ENCODE measurements around the gene ADAM19.

The ADAM19 gene

GRCh38 chr5:157581901-157582300, 6.3 kb upstream of the ADAM19 start:
- H3K27ac ChIP-seq = no peak overlapping the region
- TF ChIP-seq Cebpa-rat (IDR thresholded peaks at IDR 0.05) = no peak
- no peaks in the 10 kb centered on the region for H4K20me1 ChIP-seq
- no peaks in the 10 kb centered on the region; the same call in 1 of the 2 replicates for H3K9me3 ChIP-seq
- H3K36me3 ChIP-seq = no peaks in the 10 kb centered on the region
- no peak overlapping the region for H3K9ac ChIP-seq
- no peaks in the 10 kb centered on the region for H3K27me3 ChIP-seq
- no peak overlapping the region for H3K4me3 ChIP-seq
- H3K4me2 ChIP-seq = no peak overlapping the region
- peaks cover 10% of the 10 kb centered on the region for H3K4me1 ChIP-seq

GRCh38 chr5:157578079-157578780, 2.7 kb upstream of the ADAM19 start:
- Histone ChIP-seq H4K20me1 (no peaks in the 10 kb centered on the region), H3K9ac (no peak overlapping the region), H3K36me3 (no peaks in the 10 kb centered on the region), H3K4me1 (peaks cover 21% of the 10 kb centered on the region), H3K4me3 (no peak overlapping the region), H3K9me3 (no peaks in the 10 kb centered on the region), H3K27me3 (peaks cover 16% of the 10 kb centered on the region), H3K27ac (no peak overlapping the region), H3K4me2 (no peak overlapping the region)
- no peak for TF ChIP-seq Cebpa-rat (IDR thresholded peaks at IDR 0.05)

GRCh38 chr5:157576678-157577077, 1.1 kb upstream of the ADAM19 start:
- Histone ChIP-seq H3K4me3 (no peak overlapping the region), H3K27me3 (peaks cover 16% of the 10 kb centered on the region), H4K20me1 (no peaks in the 10 kb centered on the region), H3K27ac (no peak overlapping the region), H3K9ac (no peak overlapping the region), H3K9me3 (no peaks in the 10 kb centered on the region), H3K36me3 (no peaks in the 10 kb centered on the region), H3K4me2 (peak overlapping the region; percentile 86; the same call in 1 of the 2 replicates), H3K4me1 (peaks cover 27% of the 10 kb centered on the region)
- TF ChIP-seq Cebpa-rat (IDR thresholded peaks at IDR 0.05) = no peak

- H4K20me1 ChIP-seq = no peaks in the 10 kb centered on the region
- peaks cover 38% of the 10 kb centered on the region for H3K4me1 ChIP-seq
- H3K9ac ChIP-seq = peak overlapping the region; percentile 64
- H3K9me3 ChIP-seq = no peaks in the 10 kb centered on the region
- peak overlapping the region; percentile 86 for H3K4me2 ChIP-seq
- peak overlapping the region; percentile 87 for H3K4me3 ChIP-seq
- H3K36me3 ChIP-seq = no peaks in the 10 kb centered on the region
- no peak for TF ChIP-seq Cebpa-rat (IDR thresholded peaks at IDR 0.05)
- peaks cover 16% of the 10 kb centered on the region for H3K27me3 ChIP-seq
- H3K27ac ChIP-seq = peak overlapping the region; percentile 55; the same call in 1 of the 2 replicates
Observed at GRCh38 chr5:157574456-157575380, 857 bp downstream of the ADAM19 start.

GRCh38 chr5:157571357-157571827, 4.2 kb downstream of the ADAM19 start:
- Histone ChIP-seq H4K20me1 (no peaks in the 10 kb centered on the region), H3K27ac (no peak overlapping the region), H3K4me2 (peak overlapping the region; percentile 37), H3K4me3 (no peak overlapping the region), H3K9ac (no peak overlapping the region), H3K27me3 (peaks cover 16% of the 10 kb centered on the region), H3K4me1 (peaks cover 34% of the 10 kb centered on the region), H3K9me3 (no peaks in the 10 kb centered on the region), H3K36me3 (no peaks in the 10 kb centered on the region)
- no peak for TF ChIP-seq Cebpa-rat (IDR thresholded peaks at IDR 0.05)

- Histone ChIP-seq H3K4me3 (no peak overlapping the region), H3K4me1 (peaks cover 27% of the 10 kb centered on the region), H3K36me3 (no peaks in the 10 kb centered on the region), H3K27me3 (peaks cover 16% of the 10 kb centered on the region), H4K20me1 (no peaks in the 10 kb centered on the region), H3K4me2 (0 out of 2 replicates have a peak overlapping the region, but pooled peaks have one; percentile 37), H3K9ac (no peak overlapping the region), H3K27ac (no peak overlapping the region), H3K9me3 (no peaks in the 10 kb centered on the region)
- TF ChIP-seq Cebpa-rat (IDR thresholded peaks at IDR 0.05) = no peak
Observed at GRCh38 chr5:157570531-157571200, 4.9 kb downstream of the ADAM19 start.

GRCh38 chr5:157568720-157569119, 6.9 kb downstream of the ADAM19 start:
- Histone ChIP-seq H3K4me3 (no peak overlapping the region), H4K20me1 (no peaks in the 10 kb centered on the region), H3K9ac (no peak overlapping the region), H3K36me3 (peaks cover 7% of the 10 kb centered on the region; the same call in 1 of the 2 replicates), H3K4me2 (no peak overlapping the region), H3K4me1 (peaks cover 20% of the 10 kb centered on the region), H3K27ac (no peak overlapping the region), H3K27me3 (no peaks in the 10 kb centered on the region; the same call in 1 of the 2 replicates), H3K9me3 (no peaks in the 10 kb centered on the region)
- TF ChIP-seq Cebpa-rat (IDR thresholded peaks at IDR 0.05) = no peak

GRCh38 chr5:157568222-157568621, 7.4 kb downstream of the ADAM19 start:
- H4K20me1 ChIP-seq = no peaks in the 10 kb centered on the region
- peaks cover 22% of the 10 kb centered on the region for H3K4me1 ChIP-seq
- peaks cover 12% of the 10 kb centered on the region; the same call in 1 of the 2 replicates for H3K36me3 ChIP-seq
- H3K27me3 ChIP-seq = no peaks in the 10 kb centered on the region
- no peak overlapping the region for H3K27ac ChIP-seq
- H3K4me2 ChIP-seq = no peak overlapping the region
- H3K4me3 ChIP-seq = no peak overlapping the region
- H3K9ac ChIP-seq = no peak overlapping the region
- no peak for TF ChIP-seq Cebpa-rat (IDR thresholded peaks at IDR 0.05)
- H3K9me3 ChIP-seq = no peaks in the 10 kb centered on the region

- H3K27ac ChIP-seq = no peak overlapping the region
- H3K4me1 ChIP-seq = peaks cover 26% of the 10 kb centered on the region
- H3K27me3 ChIP-seq = no peaks in the 10 kb centered on the region
- H4K20me1 ChIP-seq = no peaks in the 10 kb centered on the region
- no peak overlapping the region for H3K4me3 ChIP-seq
- TF ChIP-seq Cebpa-rat (IDR thresholded peaks at IDR 0.05) = no peak
- no peaks in the 10 kb centered on the region for H3K9me3 ChIP-seq
- peaks cover 14% of the 10 kb centered on the region; the same call in 1 of the 2 replicates for H3K36me3 ChIP-seq
- no peak overlapping the region for H3K9ac ChIP-seq
- no peak overlapping the region for H3K4me2 ChIP-seq
Observed at GRCh38 chr5:157566902-157567489, 8.6 kb downstream of the ADAM19 start.
